T-cell (primary cell): ENCODE results near the gene RAP1A. TPM values are rescaled to one million over a fixed set of nuclear protein-coding genes. Genes with fewer than 3 reads are reported as not detected.

ENCODE experiments used
- ATAC-seq, 4 experiments: fragments of 200-7000 bp in 3 of 4; fragments of 150-1000 bp in 1 of 4; cut with Tn5 transposase; replicated peaks in 1 of 4; 1 replicate in 3 of 4; 2 replicates in 1 of 4; pipeline ENCODE4 v1.10.0; 2021; ENCODE audit warnings: moderate library complexity in 3 of 4, mild to moderate bottlenecking in 2 of 4, moderate number of reproducible peaks in 1 of 4
- CTCF ChIA-PET, 2 donors: fragments of 300-600 bp; sonication (Branson Sonifier 250); formaldehyde crosslinking; loops; one replicate each; lab custom pipeline; 2022; ENCODE audit warnings: antibody characterized with exemption in 2 of 2; lab: Charles Lee
- POLR2A ChIA-PET, 2 donors: fragments of 300-600 bp; sonication (Branson Sonifier 250); formaldehyde crosslinking; loops; one replicate each; lab custom pipeline; 2022; ENCODE audit warnings: antibody characterized with exemption in 2 of 2; lab: Charles Lee
- DNase-seq, 35 experiments: peaks; one replicate each; pipeline versions ENCODE4 v3.0.0 to v3.0.0-alpha.2; 2013 to 2023
- H3K27ac ChIP-seq: one replicate; pipeline ENCODE4 v1.5.1; 2013; ENCODE audit warnings: low read length
- H3K27me3 ChIP-seq, 2 experiments: replicated peaks in 1 of 2; 1 replicate in 1 of 2; 2 replicates in 1 of 2; pipeline versions ENCODE4 v1.6.1 to v1.7.0; 2013; ENCODE audit warnings: low read length in 1 of 2, mixed read lengths in 1 of 2; ENCODE audit not compliant: control insufficient read depth in 2 of 2, insufficient read depth in 2 of 2; ENCODE audit errors: extremely low read depth in 1 of 2
- H3K36me3 ChIP-seq, 2 donors: 1 replicate in 1 of 2; 2 replicates in 1 of 2; pipeline versions ENCODE4 v1.6.1 to v1.7.0; 2013; ENCODE audit warnings: low read length in 1 of 2; ENCODE audit not compliant: control insufficient read depth in 2 of 2, insufficient read depth in 1 of 2; ENCODE audit errors: extremely low read depth in 1 of 2
- H3K4me1 ChIP-seq, 2 experiments: 1 replicate in 1 of 2; 2 replicates in 1 of 2; pipeline versions ENCODE4 v1.6.1 to v1.7.0; 2013; ENCODE audit warnings: low read length in 2 of 2, mixed read lengths in 1 of 2; ENCODE audit not compliant: insufficient read depth in 2 of 2, control insufficient read depth in 1 of 2; ENCODE audit errors: extremely low read depth in 1 of 2
- H3K4me3 ChIP-seq, 2 donors: 1 replicate in 1 of 2; 2 replicates in 1 of 2; pipeline versions ENCODE4 v1.5.1 to v1.7.0; 2013; ENCODE audit warnings: mild to moderate bottlenecking in 2 of 2, low read length in 1 of 2, moderate library complexity in 1 of 2; ENCODE audit not compliant: control insufficient read depth in 1 of 2; ENCODE audit errors: extremely low read depth in 1 of 2
- H3K9me3 ChIP-seq: 2 replicates; pipeline ENCODE4 v1.7.0; 2013
- H3K27ac Mint-ChIP-seq, 2 donors: one replicate each; pipeline ENCODE4 v1.8.0; 2020 to 2021; ENCODE audit warnings: mild to moderate bottlenecking in 2 of 2, mixed read lengths in 2 of 2
- H3K27me3 Mint-ChIP-seq, 2 donors: one replicate each; pipeline ENCODE4 v1.8.0; 2021 to 2022; ENCODE audit warnings: mixed read lengths in 2 of 2
- H3K36me3 Mint-ChIP-seq: one replicate; pipeline ENCODE4 v1.8.0; 2021; ENCODE audit warnings: mixed read lengths
- H3K4me1 Mint-ChIP-seq, 3 donors: one replicate each; pipeline ENCODE4 v1.8.0; 2020 to 2022; ENCODE audit warnings: mixed read lengths in 3 of 3, mild to moderate bottlenecking in 1 of 3
- H3K4me3 Mint-ChIP-seq, 3 donors: one replicate each; pipeline ENCODE4 v1.8.0; 2020 to 2022; ENCODE audit warnings: mild to moderate bottlenecking in 3 of 3, mixed read lengths in 3 of 3, moderate library complexity in 3 of 3
- H3K9me3 Mint-ChIP-seq, 3 donors: one replicate each; pipeline ENCODE4 v1.8.0; 2020 to 2022; ENCODE audit warnings: mixed read lengths in 3 of 3
- WGBS: methylation state at CpG from one replicate; pipeline ENCODE4 v1.1.5; 2013; ENCODE audit warnings: missing lambda C conversion rate; ENCODE audit not compliant: insufficient coverage; 5-methylcytosine and 5-hydroxymethylcytosine counted together
- total RNA-seq, 35 experiments: library from RNA in 6 of 35; stranded (reverse) in 6 of 35; fragments of 120-200 nt in 1 of 35; gene quantifications; one replicate each; pipeline versions ENCODE4 v1.2.1 to v1.2.4 and lab custom pipeline; 2013 to 2026

RAP1A gene
- total RNA-seq, 5 donors from 2014 or later (not counting 1 experiment from before 2014, with no cell fraction given) = 95.0 to 108 (median 103) TPM

DNA sequence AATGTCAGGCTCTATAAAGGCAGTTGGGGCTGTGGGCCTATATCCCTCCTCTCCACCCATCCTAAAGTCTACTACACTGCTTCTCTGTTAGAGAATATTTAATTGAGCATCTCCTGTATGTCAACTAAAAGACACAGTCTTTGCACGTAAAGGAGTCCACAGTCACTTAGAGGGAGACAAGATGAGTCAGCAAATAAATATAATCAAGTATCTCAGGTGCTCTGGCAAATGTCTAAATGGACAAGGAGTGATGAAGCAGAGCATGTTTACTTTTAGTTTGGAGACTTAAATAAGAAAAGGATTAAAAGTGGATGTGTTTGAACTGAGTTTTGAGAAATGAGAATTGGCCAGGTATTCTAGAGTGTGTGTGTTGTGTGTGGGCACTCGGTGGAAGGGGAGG lies 41.8 kb upstream of the RAP1A start:
- H3K27me3 Mint-ChIP-seq = no peaks in the 10 kb centered on the region
- ChIA-PET POLR2A (interaction anchor here in 1 of 2 donors (0.6 to 0.7 kb wide), 2 partner anchors 35 to 806 kb away, joined by 3 to 19 read pairs; no protein-coding TSS in a partner anchor), CTCF (no interaction called here)

DNA sequence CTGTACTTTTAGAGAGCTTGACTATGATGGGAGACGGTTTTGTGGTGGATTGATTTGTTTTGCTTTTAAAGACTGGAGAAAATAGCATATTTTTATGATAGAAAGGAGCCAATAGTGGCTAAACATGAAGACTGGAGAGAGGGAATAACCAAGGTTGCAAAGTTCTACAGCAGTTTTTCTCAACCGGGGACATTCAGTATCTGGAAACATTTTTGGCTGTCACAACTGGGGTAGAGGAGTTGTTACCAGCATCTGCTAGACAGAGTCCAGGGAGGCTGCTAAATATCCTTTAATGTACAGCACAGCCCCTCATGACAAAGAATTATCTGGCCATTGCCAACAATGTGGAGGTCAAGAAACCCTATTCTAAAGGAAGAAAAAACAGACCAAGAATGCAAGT lies 38.4 kb upstream of the RAP1A start:
- Histone ChIP-seq H3K36me3 (no peaks in the 10 kb centered on the region), H3K27me3 (no peaks in the 10 kb centered on the region), H3K9me3 (no peaks in the 10 kb centered on the region), H3K27ac (no peak overlapping the region), H3K4me1 (peaks cover 0 to 10% of the 10 kb centered on the region in 2 experiments), H3K4me3 (no peak overlapping the region)
- H3K27me3 Mint-ChIP-seq = no peaks in the 10 kb centered on the region
- DNase-seq (no peak), ATAC-seq (no peak)
- 100% methylated on average over 2 of the region's 2 CpGs for WGBS
- POLR2A ChIA-PET = interaction anchor here in 1 of 2 donors (0.5 kb wide), 1 partner anchor 69 kb away, joined by 13 read pairs; no protein-coding TSS in a partner anchor
- CTCF ChIA-PET = no interaction called here
- no peaks in the 10 kb centered on the region for H3K9me3 Mint-ChIP-seq
- H3K27ac Mint-ChIP-seq = no peak overlapping the region
- no peak overlapping the region for H3K4me3 Mint-ChIP-seq
- no peaks in the 10 kb centered on the region for H3K36me3 Mint-ChIP-seq
- H3K4me1 Mint-ChIP-seq = peaks cover 0 to 11% (median 10%) of the 10 kb centered on the region in 3 donors

More for the DNA sequence above, 41.8 kb upstream of the RAP1A start:
- Mint-ChIP-seq H3K4me3 (no peak overlapping the region), H3K9me3 (no peaks in the 10 kb centered on the region), H3K4me1 (peaks cover 0 to 9% (median 7%) of the 10 kb centered on the region in 3 donors), H3K27ac (peak overlapping the region in 1 of 2 donors; percentile 9), H3K36me3 (no peaks in the 10 kb centered on the region)
- Histone ChIP-seq H3K4me1 (peaks cover 0 to 5% of the 10 kb centered on the region in 2 experiments), H3K9me3 (no peaks in the 10 kb centered on the region), H3K27ac (no peak overlapping the region), H3K4me3 (no peak overlapping the region), H3K36me3 (no peaks in the 10 kb centered on the region), H3K27me3 (no peaks in the 10 kb centered on the region)
- whole genome bisulfite sequencing = 80% methylated on average over 1 of the region's 2 CpGs
- DNase-seq (no peak), ATAC-seq (no peak)

DNA sequence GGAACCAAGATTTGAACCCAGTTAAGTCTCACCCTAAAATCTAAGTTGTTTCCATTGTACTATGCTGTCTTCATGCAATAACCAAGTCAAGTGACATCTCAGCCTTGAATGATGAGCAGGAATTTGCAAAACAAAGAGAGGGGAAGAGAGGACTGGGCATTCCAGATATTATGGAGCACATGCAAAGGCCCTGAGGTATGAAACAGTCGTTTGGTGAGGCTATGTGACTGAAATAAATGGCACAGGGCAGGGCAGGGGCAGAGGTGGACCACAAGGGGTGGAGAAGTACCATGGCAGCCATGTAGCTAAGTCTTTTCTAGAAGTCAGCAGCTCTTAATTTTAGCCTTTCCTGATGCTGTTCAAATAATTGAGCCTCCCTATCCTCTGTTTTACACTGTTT lies 37.6 kb upstream of the RAP1A start:
- POLR2A ChIA-PET = no interaction called here
- DNase-seq (no peak), ATAC-seq (no peak)
- Mint-ChIP-seq H3K36me3 (no peaks in the 10 kb centered on the region), H3K27ac (no peak overlapping the region), H3K4me3 (no peak overlapping the region), H3K4me1 (peaks cover 0 to 11% (median 10%) of the 10 kb centered on the region in 3 donors), H3K27me3 (no peaks in the 10 kb centered on the region), H3K9me3 (no peaks in the 10 kb centered on the region)
- H3K9me3 ChIP-seq = no peaks in the 10 kb centered on the region
- WGBS = 86% methylated on average over 1 of the region's 1 CpG
- CTCF ChIA-PET = interaction anchor here in 1 of 2 donors (0.8 to 1.7 kb wide), 5 partner anchors 9 to 74 kb away, joined by 3 to 6 read pairs (median 3); no protein-coding TSS in a partner anchor
- no peak overlapping the region for H3K27ac ChIP-seq
- H3K27me3 ChIP-seq = no peaks in the 10 kb centered on the region
- no peak overlapping the region for H3K4me3 ChIP-seq
- no peaks in the 10 kb centered on the region for H3K36me3 ChIP-seq
- peaks cover 0 to 10% of the 10 kb centered on the region in 2 experiments for H3K4me1 ChIP-seq

DNA sequence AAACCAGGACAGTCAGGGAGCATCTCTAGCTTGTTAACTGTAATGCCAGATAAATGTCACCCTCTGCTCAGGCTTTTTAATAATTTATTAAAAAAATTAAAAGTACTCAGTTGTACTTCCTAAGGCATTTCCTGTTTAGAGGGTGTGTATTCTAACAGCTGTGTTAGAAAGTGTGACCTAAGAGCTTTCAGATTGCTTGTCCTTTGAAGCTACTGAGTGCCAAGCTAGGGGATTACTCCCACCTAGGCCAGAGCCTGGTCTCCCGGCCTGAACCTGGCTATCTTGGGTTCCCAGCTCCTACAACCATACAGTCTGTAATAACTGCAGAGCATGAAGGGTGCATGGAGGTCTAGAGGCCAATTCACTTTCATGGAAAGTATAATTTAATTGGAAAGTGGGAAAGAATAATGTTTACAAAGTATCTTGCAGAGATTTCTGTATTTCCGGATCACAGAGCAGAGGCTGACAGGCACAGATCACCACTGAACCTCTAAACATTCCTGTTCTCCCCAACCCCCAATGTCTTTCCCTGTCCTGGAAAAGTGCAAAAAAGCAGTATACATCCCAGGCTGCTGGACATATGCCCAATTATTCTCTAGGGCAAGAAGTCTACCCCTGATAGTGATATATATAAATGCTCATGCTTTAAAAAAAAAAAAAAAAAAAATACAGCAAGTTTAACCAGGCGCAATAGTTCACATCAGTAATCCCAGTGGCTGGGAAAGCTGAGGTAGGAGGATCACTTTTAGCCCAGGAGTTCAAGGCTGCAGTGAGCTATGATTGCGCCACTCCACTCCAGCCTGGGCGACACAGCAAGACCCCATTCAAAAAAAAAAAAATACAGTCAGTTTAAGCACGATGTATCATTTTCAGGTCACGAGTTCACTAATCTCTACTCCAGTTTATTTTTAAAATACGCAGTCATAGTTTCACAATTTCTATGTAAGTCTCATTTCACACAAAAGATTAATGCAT lies 36.7 kb upstream of the RAP1A start:
- Mint-ChIP-seq H3K4me3 (no peak overlapping the region), H3K27ac (peak overlapping the region in 1 of 2 donors; percentile 12), H3K36me3 (no peaks in the 10 kb centered on the region), H3K4me1 (peaks cover 0 to 11% (median 10%) of the 10 kb centered on the region in 3 donors), H3K27me3 (no peaks in the 10 kb centered on the region), H3K9me3 (no peaks in the 10 kb centered on the region)
- Histone ChIP-seq H3K4me3 (no peak overlapping the region), H3K27ac (no peak overlapping the region), H3K4me1 (peaks cover 0 to 10% of the 10 kb centered on the region in 2 experiments), H3K36me3 (no peaks in the 10 kb centered on the region), H3K27me3 (no peaks in the 10 kb centered on the region), H3K9me3 (no peaks in the 10 kb centered on the region)
- CTCF ChIA-PET = interaction anchor here (0.7 to 1.7 kb wide), 9 partner anchors 8 to 75 kb away, joined by 3 to 6 read pairs (median 4); partner anchors contain the start of gene RAP1A (in 1 of the 2)
- ATAC-seq = no peak
- POLR2A ChIA-PET = interaction anchor here (0.5 to 0.7 kb wide), 2 partner anchors 16 to 445 kb away, joined by 3 to 4 read pairs; no protein-coding TSS in a partner anchor
- DNase-seq = no peak
- WGBS = no CpG with 5 or more reads among the region's 8 CpGs

DNA sequence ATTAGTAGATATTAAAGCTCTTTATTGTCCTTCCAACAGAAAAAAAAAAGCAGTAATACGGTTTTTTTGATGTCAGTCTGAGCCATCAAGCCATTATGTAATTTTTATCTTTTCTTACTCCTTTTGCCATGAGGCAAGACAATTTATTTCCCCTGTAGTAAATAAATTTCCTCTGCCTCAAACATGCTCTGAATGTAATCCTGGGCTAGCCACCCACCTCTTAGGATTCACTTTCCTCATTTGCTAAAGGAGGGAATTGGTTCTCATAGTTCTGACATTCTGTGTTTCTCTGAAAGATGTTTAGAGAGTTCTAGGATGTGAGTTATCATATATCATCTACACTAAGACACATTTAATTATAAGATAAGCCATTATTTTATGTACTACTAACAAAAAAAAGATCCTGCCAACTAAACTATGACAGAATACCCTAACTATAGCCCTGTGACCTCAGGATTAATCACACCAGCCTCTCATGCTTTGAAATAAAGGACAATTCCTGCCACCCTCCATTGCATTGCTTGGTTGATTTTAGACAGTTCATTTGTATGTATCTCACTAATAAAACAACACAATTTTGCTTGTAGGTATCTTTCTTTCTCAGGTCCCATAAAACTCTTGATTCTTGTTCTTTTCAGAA lies 34.0 kb upstream of the RAP1A start:
- H3K4me1 ChIP-seq = peaks cover 0 to 10% of the 10 kb centered on the region in 2 experiments
- no peak for DNase-seq
- no peaks in the 10 kb centered on the region for H3K9me3 ChIP-seq
- CTCF ChIA-PET = interaction anchor here in 1 of 2 donors (0.9 kb wide), 1 partner anchor 9 kb away, joined by 4 read pairs; no protein-coding TSS in a partner anchor
- Mint-ChIP-seq H3K9me3 (no peaks in the 10 kb centered on the region), H3K27ac (no peak overlapping the region), H3K4me1 (peaks cover 0 to 12% (median 11%) of the 10 kb centered on the region in 3 donors), H3K36me3 (no peaks in the 10 kb centered on the region), H3K4me3 (no peak overlapping the region), H3K27me3 (no peaks in the 10 kb centered on the region)
- no peak overlapping the region for H3K4me3 ChIP-seq
- H3K36me3 ChIP-seq = no peaks in the 10 kb centered on the region
- WGBS = no CpG with 5 or more reads among the region's 1 CpG
- POLR2A ChIA-PET = interaction anchor here (1.0 kb wide), 2 partner anchors 68 to 108 kb away, joined by 3 read pairs; no protein-coding TSS in a partner anchor
- no peaks in the 10 kb centered on the region for H3K27me3 ChIP-seq
- no peak overlapping the region for H3K27ac ChIP-seq
- no peak for ATAC-seq

DNA sequence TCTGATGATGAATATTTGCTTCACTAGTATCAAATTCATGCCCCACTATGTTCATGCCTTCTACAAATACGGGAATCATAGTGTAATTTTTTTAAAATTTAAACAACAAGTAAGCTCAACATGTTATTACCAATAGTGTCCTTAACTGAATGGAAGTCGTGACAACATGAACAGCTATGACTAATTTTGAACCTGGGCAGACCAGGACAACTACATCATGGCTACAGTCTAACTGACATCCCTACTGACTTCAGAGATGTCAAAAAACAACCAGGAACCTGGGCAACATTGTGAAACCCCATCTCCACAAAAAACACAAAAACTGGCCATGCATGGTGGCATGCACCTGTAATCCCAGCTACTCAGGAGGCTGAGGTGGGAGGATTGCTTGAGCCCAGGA lies 33.5 kb upstream of the RAP1A start:
- Histone ChIP-seq H3K4me1 (peaks cover 0 to 10% of the 10 kb centered on the region in 2 experiments), H3K27ac (no peak overlapping the region), H3K9me3 (no peaks in the 10 kb centered on the region), H3K36me3 (no peaks in the 10 kb centered on the region), H3K27me3 (no peaks in the 10 kb centered on the region), H3K4me3 (no peak overlapping the region)
- H3K36me3 Mint-ChIP-seq = no peaks in the 10 kb centered on the region
- DNase-seq (no peak), ATAC-seq (no peak)
- H3K4me1 Mint-ChIP-seq = peaks cover 2 to 12% (median 11%) of the 10 kb centered on the region in 3 donors
- H3K27me3 Mint-ChIP-seq = no peaks in the 10 kb centered on the region
- no peak overlapping the region for H3K27ac Mint-ChIP-seq
- H3K9me3 Mint-ChIP-seq = no peaks in the 10 kb centered on the region
- ChIA-PET CTCF (no interaction called here), POLR2A (interaction anchor here in 1 of 2 donors (0.6 kb wide), 1 partner anchor 80 kb away, joined by 3 read pairs; no protein-coding TSS in a partner anchor)
- 90% methylated on average over 1 of the region's 2 CpGs for WGBS
- no peak overlapping the region for H3K4me3 Mint-ChIP-seq
